HepG2 (cell line): Measurements from ENCODE around the gene NCOA4. TPM values are rescaled to one million over a fixed set of nuclear protein-coding genes. Genes with fewer than 3 reads are reported as not detected.

Experiments used
- ATF6 ChIP-seq: sonication (generic); formaldehyde crosslinking; conservative IDR thresholded peaks from 2 replicates; pipeline ENCODE4 v1.4.0; 2020; ENCODE audit warnings: missing genetic modification reagents
- ERF ChIP-seq: IDR thresholded peaks from 2 replicates; pipeline ENCODE4 v1.6.1; 2018; ENCODE audit warnings: missing biosample characterization, missing genetic modification reagents
- HHEX ChIP-seq: IDR thresholded peaks from 2 replicates; pipeline ENCODE4 v1.6.1; 2016; ENCODE audit warnings: control low read depth
- HIVEP1 ChIP-seq: sonication (generic); formaldehyde crosslinking; IDR thresholded peaks from 2 replicates; pipeline ENCODE4 v1.4.0; 2020; ENCODE audit warnings: mild to moderate bottlenecking, missing genetic modification reagents
- HNRNPH1 ChIP-seq: fragments of 200-400 bp; formaldehyde crosslinking; optimal IDR thresholded peaks from 2 replicates; pipeline ENCODE3; 2017; ENCODE audit warnings: mild to moderate bottlenecking, low read depth, low read length
- MYNN ChIP-seq: sonication (generic); formaldehyde crosslinking; IDR thresholded peaks from 2 replicates; pipeline ENCODE4 v1.4.0; 2020; ENCODE audit warnings: mild to moderate bottlenecking, low read depth, missing genetic modification reagents
- NFE2L1 ChIP-seq: sonication (generic); formaldehyde crosslinking; IDR thresholded peaks from 2 replicates; pipeline ENCODE4 v1.4.0; 2020; ENCODE audit warnings: missing genetic modification reagents, mild to moderate bottlenecking, borderline replicate concordance
- NFRKB ChIP-seq: fragments of 450-650 bp; IDR thresholded peaks from 2 replicates; pipeline ENCODE4 v1.6.1; 2017
- RELA ChIP-seq: sonication (generic); formaldehyde crosslinking; IDR thresholded peaks from 2 replicates; pipeline ENCODE4 v1.4.0; 2020; ENCODE audit warnings: missing genetic modification reagents
- RXRA ChIP-seq: sonication (generic); formaldehyde crosslinking; IDR thresholded peaks from 2 replicates; pipeline ENCODE4 v1.5.1; 2020; ENCODE audit warnings: missing genetic modification reagents
- SP4 ChIP-seq: sonication (generic); formaldehyde crosslinking; IDR thresholded peaks from 2 replicates; pipeline ENCODE4 v1.8.1; 2023; ENCODE audit warnings: mild to moderate bottlenecking, missing genetic modification reagents
- TCF12 ChIP-seq, 2 experiments: fragments of 450-650 bp in 1 of 2; sonication (generic) in 1 of 2; formaldehyde crosslinking in 1 of 2; IDR thresholded peaks; 2 replicates each; pipeline versions ENCODE4 v1.6.1 to v1.8.0; 2017 to 2022; ENCODE audit warnings: antibody characterized with exemption in 1 of 2, mild to moderate bottlenecking in 1 of 2, missing genetic modification reagents in 1 of 2, moderate library complexity in 1 of 2
- ZBTB21 ChIP-seq: sonication (generic); formaldehyde crosslinking; IDR thresholded peaks from 2 replicates; pipeline ENCODE4 v1.4.0; 2020; ENCODE audit warnings: missing genetic modification reagents
- ZNF263 ChIP-seq: sonication (generic); formaldehyde crosslinking; IDR thresholded peaks from 2 replicates; pipeline ENCODE4 v1.4.0; 2020; ENCODE audit warnings: missing genetic modification reagents
- ZNF7 ChIP-seq: IDR thresholded peaks from 2 replicates; pipeline ENCODE4 v1.6.1; 2016; ENCODE audit warnings: missing biosample characterization, missing genetic modification reagents
- polyA plus RNA-seq, 8 experiments: library from polyadenylated mRNA; depleted of rRNA in 3 of 8; stranded (reverse) in 7 of 8; unstranded in 1 of 8; fragments of >200 nt; fragmentation: Illumina TruSeq in 4 of 8; extraction: Trizol in 4 of 8; gene quantifications; 2 replicates each; pipeline versions ENCODE4 v1.2.1 to v1.2.3, GENCODE V29; 2011 to 2016; ENCODE audit warnings: low read depth in 4 of 8, missing spikeins in 1 of 8, mixed read lengths in 1 of 8; ENCODE audit not compliant: insufficient read depth in 1 of 8
- total RNA-seq, 5 experiments: library from RNA; depleted of rRNA; stranded (reverse); fragments of >200 nt; fragmentation: Illumina TruSeq; extraction: Trizol; gene quantifications; 2 replicates each; pipeline ENCODE4 v1.2.3, GENCODE V29; 2016; ENCODE audit warnings: low read depth in 1 of 5
- TF ChIP-seq, protein P1 (sequence below): sonication (generic); formaldehyde crosslinking; IDR thresholded peaks from 2 replicates; pipeline ENCODE4 v1.4.0; 2020; ENCODE audit warnings: missing genetic modification reagents
- TF ChIP-seq, protein P2 (sequence below): sonication (generic); IDR thresholded peaks from 2 replicates; pipeline ENCODE4 v1.6.1; 2016; ENCODE audit warnings: low read depth, borderline replicate concordance
- TF ChIP-seq, protein P3 (sequence below): sonication (generic); formaldehyde crosslinking; IDR thresholded peaks from 2 replicates; pipeline ENCODE4 v1.4.0; 2020; ENCODE audit warnings: missing genetic modification reagents, mild to moderate bottlenecking, borderline replicate concordance
- TF ChIP-seq, protein P4 (sequence below): IDR thresholded peaks from 2 replicates; pipeline ENCODE4 v1.6.1; 2016; ENCODE audit warnings: missing biosample characterization, missing genetic modification reagents, low read depth
- TF ChIP-seq, protein P5 (sequence below): sonication (generic); formaldehyde crosslinking; IDR thresholded peaks from 2 replicates; pipeline ENCODE4 v1.4.0; 2020; ENCODE audit warnings: mild to moderate bottlenecking, missing genetic modification reagents

The NCOA4 gene
- total and polyA plus RNA-seq, 2 of the 13 experiments (the other 11 are each of a cell fraction or from before 2014, with no cell fraction given), result 306 to 400 TPM

GRCh38 chr10:46035923-46036849, 5.8 kb upstream of the NCOA4 start (continued):
- no peak for TF ChIP-seq NFE2L1 (CRISPR knock-in tag)
- no peak for TF ChIP-seq SP4 (CRISPR knock-in tag)
- TF ChIP-seq HHEX, result no peak
- no peak for TF ChIP-seq ZBTB21 (CRISPR knock-in tag)
- TF ChIP-seq, protein P1, sequence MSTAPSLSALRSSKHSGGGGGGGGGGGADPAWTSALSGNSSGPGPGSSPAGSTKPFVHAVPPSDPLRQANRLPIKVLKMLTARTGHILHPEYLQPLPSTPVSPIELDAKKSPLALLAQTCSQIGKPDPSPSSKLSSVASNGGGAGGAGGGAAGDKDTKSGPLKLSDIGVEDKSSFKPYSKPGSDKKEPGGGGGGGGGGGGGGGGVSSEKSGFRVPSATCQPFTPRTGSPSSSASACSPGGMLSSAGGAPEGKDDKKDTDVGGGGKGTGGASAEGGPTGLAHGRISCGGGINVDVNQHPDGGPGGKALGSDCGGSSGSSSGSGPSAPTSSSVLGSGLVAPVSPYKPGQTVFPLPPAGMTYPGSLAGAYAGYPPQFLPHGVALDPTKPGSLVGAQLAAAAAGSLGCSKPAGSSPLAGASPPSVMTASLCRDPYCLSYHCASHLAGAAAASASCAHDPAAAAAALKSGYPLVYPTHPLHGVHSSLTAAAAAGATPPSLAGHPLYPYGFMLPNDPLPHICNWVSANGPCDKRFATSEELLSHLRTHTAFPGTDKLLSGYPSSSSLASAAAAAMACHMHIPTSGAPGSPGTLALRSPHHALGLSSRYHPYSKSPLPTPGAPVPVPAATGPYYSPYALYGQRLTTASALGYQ, result no peak
- TF ChIP-seq HNRNPH1, result no peak
- no peak for TF ChIP-seq MYNN (CRISPR knock-in tag)
- TF ChIP-seq, protein P2, sequence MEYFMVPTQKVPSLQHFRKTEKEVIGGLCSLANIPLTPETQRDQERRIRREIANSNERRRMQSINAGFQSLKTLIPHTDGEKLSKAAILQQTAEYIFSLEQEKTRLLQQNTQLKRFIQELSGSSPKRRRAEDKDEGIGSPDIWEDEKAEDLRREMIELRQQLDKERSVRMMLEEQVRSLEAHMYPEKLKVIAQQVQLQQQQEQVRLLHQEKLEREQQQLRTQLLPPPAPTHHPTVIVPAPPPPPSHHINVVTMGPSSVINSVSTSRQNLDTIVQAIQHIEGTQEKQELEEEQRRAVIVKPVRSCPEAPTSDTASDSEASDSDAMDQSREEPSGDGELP, result peak; percentile 54; the same call in 1 of the 2 replicates
- TF ChIP-seq, protein P3, sequence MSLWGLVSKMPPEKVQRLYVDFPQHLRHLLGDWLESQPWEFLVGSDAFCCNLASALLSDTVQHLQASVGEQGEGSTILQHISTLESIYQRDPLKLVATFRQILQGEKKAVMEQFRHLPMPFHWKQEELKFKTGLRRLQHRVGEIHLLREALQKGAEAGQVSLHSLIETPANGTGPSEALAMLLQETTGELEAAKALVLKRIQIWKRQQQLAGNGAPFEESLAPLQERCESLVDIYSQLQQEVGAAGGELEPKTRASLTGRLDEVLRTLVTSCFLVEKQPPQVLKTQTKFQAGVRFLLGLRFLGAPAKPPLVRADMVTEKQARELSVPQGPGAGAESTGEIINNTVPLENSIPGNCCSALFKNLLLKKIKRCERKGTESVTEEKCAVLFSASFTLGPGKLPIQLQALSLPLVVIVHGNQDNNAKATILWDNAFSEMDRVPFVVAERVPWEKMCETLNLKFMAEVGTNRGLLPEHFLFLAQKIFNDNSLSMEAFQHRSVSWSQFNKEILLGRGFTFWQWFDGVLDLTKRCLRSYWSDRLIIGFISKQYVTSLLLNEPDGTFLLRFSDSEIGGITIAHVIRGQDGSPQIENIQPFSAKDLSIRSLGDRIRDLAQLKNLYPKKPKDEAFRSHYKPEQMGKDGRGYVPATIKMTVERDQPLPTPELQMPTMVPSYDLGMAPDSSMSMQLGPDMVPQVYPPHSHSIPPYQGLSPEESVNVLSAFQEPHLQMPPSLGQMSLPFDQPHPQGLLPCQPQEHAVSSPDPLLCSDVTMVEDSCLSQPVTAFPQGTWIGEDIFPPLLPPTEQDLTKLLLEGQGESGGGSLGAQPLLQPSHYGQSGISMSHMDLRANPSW (CRISPR knock-in tag), result no peak
- TF ChIP-seq RELA, result no peak
- TF ChIP-seq ZNF263, result no peak
- TF ChIP-seq NFRKB, result no peak
- TF ChIP-seq, protein P4, sequence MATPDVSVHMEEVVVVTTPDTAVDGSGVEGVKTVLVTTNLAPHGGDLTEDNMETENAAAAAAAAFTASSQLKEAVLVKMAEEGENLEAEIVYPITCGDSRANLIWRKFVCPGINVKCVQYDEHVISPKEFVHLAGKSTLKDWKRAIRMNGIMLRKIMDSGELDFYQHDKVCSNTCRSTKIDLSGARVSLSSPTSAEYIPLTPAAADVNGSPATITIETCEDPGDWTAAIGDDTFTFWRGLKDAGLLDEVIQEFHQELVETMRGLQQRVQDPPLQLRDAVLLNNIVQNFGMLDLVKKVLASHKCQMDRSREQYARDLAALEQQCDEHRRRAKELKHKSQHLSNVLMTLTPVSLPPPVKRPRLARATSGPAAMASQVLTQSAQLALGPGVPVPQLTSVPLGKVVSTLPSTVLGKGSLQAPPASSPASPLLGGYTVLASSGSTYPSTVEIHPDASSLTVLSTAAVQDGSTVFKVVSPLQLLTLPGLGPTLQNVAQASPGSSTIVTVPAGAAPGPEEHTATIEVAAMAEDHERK, result no peak
- TF ChIP-seq, protein P5, sequence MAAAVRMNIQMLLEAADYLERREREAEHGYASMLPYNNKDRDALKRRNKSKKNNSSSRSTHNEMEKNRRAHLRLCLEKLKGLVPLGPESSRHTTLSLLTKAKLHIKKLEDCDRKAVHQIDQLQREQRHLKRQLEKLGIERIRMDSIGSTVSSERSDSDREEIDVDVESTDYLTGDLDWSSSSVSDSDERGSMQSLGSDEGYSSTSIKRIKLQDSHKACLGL (CRISPR knock-in tag), result no peak
- TF ChIP-seq ERF (CRISPR knock-in tag), result peak; percentile 64; the same call in 1 of the 2 replicates
- no peak for TF ChIP-seq HIVEP1
- no peak for TF ChIP-seq ZNF7
- TF ChIP-seq ATF6, result no peak
- TF ChIP-seq TCF12 (IDR thresholded peaks at IDR 0.05), result no peak
- TF ChIP-seq TCF12 (CRISPR knock-in tag; IDR thresholded peaks at IDR 0.05), result 0 out of 2 replicates have a peak, but pooled peaks have one; percentile 69
- peak; percentile 78; the same call in 1 of the 2 replicates for TF ChIP-seq RXRA (CRISPR knock-in tag)
